HG03159 (cell line): ENCODE measurements around the gene SEMA5B.

Experiments
- ATAC-seq: cut with Tn5 transposase; IDR thresholded peaks from one replicate; pipeline ENCODE4 v1.9.1; 2021; ENCODE audit warnings: mild to moderate bottlenecking, moderate library complexity; ENCODE audit not compliant: unreplicated experiment

SEMA5B gene

GRCh38 chr3:123060054-123060453, 32.5 kb upstream of the SEMA5B start:
- ATAC-seq, result no peak

GRCh38 chr3:123058505-123058904, 30.9 kb upstream of the SEMA5B start:
- no peak for ATAC-seq

- no peak for ATAC-seq
Observed at GRCh38 chr3:123055352-123055751, 27.8 kb upstream of the SEMA5B start.

GRCh38 chr3:123054931-123055330, 27.4 kb upstream of the SEMA5B start:
- ATAC-seq, result no peak

- no peak for ATAC-seq
Observed at GRCh38 chr3:123054109-123054778, 26.7 kb upstream of the SEMA5B start.

GRCh38 chr3:123053107-123053506, 25.5 kb upstream of the SEMA5B start:
- no peak for ATAC-seq

GRCh38 chr3:123050666-123051065, 23.1 kb upstream of the SEMA5B start:
- no peak for ATAC-seq

GRCh38 chr3:123048480-123049237, 21.1 kb upstream of the SEMA5B start:
- ATAC-seq, result no peak

- no peak for ATAC-seq
Observed at GRCh38 chr3:123047062-123047319, 19.4 kb upstream of the SEMA5B start.

- ATAC-seq, result no peak
Observed at GRCh38 chr3:123046262-123047061, 18.9 kb upstream of the SEMA5B start.

- ATAC-seq, result no peak
Observed at GRCh38 chr3:123044981-123045763, 17.6 kb upstream of the SEMA5B start.

GRCh38 chr3:123042413-123042812, 14.8 kb upstream of the SEMA5B start:
- no peak for ATAC-seq

GRCh38 chr3:123039178-123039577, 11.6 kb upstream of the SEMA5B start:
- no peak for ATAC-seq

- ATAC-seq, result no peak
Observed at GRCh38 chr3:123038751-123039150, 11.2 kb upstream of the SEMA5B start.

GRCh38 chr3:123037015-123037375, 9.4 kb upstream of the SEMA5B start:
- no peak for ATAC-seq

- ATAC-seq, result no peak
Observed at GRCh38 chr3:123036352-123037014, 8.9 kb upstream of the SEMA5B start.

- no peak for ATAC-seq
Observed at GRCh38 chr3:123034996-123035395, 7.4 kb upstream of the SEMA5B start.

- ATAC-seq, result no peak
Observed at GRCh38 chr3:123034120-123034519, 6.6 kb upstream of the SEMA5B start.

GRCh38 chr3:123032057-123032456, 4.5 kb upstream of the SEMA5B start:
- ATAC-seq, result no peak

- no peak for ATAC-seq
Observed at GRCh38 chr3:123031051-123031450, 3.5 kb upstream of the SEMA5B start.
